Measurements from ENCODE around the gene SLC27A2. TPM values are rescaled to one million over a fixed set of nuclear protein-coding genes. Genes with fewer than 3 reads are reported as not detected.
"Not testable (repeated sequence)": the region's sequence is repeated elsewhere in the genome, so short reads cannot be mapped to it uniquely, and the experiment has no call there.

The SLC27A2 gene
- total RNA-seq, 1 experiment from 2014 or later, result not detected

DNA sequence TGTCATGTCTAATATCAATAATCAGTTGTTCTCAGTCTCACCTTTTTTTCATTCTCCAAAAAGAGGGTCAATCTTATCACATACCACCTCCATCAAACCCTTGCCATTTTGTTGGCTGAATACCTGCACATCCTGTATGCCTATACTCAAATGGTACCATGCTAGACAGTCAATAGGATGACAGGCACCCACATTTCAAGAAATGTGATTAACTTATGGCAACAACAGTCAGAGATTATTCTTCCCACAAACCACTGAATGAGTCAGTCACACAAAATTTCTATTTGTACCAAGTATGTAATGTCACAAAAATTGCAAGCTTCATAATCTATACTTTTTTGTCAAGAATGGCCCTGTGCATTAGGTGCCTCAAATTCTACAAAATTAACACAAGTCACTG is 5.1 kb upstream of the SLC27A2 start:
- H3K9me3 ChIP-seq (replicated peaks), result no peaks in the 10 kb centered on the region
- no peaks in the 10 kb centered on the region for H3K27me3 ChIP-seq
- H3K4me3 ChIP-seq, result no peak overlapping the region
- no peaks in the 10 kb centered on the region for H3K36me3 ChIP-seq
- DNase-seq, result no peak
- no peak overlapping the region for H3K27ac ChIP-seq
- no peaks in the 10 kb centered on the region for H3K4me1 ChIP-seq

DNA sequence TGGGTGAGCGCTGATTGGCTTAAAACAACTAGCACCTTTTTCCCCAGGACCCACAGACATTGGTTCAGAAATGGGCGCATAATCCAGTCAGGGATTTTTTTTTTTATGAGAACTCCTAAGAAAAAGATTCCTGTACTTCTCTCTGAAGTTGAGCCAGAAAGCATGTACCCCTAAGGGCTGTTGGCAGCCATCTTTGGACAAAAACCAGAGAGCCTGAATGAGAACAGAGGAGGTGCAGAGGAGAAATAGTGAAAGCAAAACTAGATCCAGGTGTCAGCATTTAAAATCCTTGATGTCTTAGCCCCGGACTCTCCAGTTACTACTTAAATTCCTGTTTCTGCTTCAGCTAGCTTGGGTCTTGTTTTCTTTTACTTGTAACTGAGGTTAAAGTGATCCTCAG is 1.9 kb upstream of the SLC27A2 start:
- Histone ChIP-seq H3K4me3 (no peak overlapping the region), H3K9me3 (replicated peaks) (no peaks in the 10 kb centered on the region), H3K27ac (no peak overlapping the region), H3K27me3 (no peaks in the 10 kb centered on the region), H3K4me1 (no peaks in the 10 kb centered on the region), H3K36me3 (no peaks in the 10 kb centered on the region)
- no peak for DNase-seq

DNA sequence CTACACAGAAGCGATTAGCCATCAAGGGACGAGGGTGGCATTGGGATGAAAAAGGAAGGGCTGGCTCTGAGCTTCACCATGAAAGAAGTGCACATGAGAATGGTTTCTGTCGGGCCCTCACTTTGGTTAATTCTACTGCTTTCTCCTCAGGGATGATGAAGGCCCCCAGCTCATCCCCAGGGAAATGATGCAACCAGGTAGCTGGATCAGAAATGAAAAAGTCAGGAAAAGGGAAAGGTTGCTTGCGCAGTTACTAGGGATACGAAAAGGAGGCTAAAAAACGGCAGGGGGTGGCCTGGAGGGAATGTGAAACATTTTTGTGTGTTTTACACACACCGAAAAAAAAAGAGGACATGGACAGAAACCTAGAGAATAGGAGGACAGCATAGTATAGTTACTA is 1.4 kb upstream of the SLC27A2 start:
- no peaks in the 10 kb centered on the region for H3K36me3 ChIP-seq

DNA sequence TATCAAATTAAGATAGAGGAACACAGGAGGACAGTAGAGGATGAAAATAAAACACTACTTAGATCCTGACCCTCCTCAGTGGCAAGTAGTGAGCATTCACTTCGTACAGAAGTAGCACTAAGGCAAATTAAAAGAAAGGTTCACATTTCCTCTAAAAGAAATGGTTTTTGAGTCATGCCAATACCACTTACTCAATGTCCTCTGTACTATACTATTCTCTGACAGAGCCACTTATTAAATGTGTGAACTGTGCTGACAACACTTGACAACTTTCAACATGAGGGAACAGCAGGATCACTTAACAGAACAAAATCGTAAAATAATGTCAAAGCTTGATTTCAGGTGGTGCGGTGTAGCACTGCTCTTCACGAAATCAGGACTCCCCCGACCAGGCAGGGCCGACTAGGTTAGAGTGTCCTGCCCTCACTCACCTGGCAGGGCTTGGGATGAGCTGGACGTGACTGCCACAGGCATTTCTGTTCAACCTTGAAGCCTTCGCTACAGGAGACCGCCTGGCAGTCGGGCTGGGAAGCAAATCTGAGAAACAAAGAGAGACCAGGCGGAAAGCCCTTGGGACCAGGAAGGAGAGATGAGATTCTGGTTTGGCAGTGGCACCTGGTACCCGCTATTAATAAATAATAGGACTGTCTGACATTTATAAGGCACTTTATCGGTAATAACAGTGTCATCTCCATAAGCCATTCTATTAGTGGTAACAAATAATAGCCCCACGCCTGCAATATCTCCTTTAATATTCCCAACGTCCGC is 611 bp upstream of the SLC27A2 start:
- H3K4me3 ChIP-seq, result no peak overlapping the region

More for the DNA sequence above, 1.4 kb upstream of the SLC27A2 start:
- no peaks in the 10 kb centered on the region for H3K27me3 ChIP-seq
- H3K9me3 ChIP-seq (replicated peaks), result no peaks in the 10 kb centered on the region
- no peak overlapping the region for H3K27ac ChIP-seq
- DNase-seq, result no peak
- H3K4me3 ChIP-seq, result no peak overlapping the region
- no peaks in the 10 kb centered on the region for H3K4me1 ChIP-seq

DNA sequence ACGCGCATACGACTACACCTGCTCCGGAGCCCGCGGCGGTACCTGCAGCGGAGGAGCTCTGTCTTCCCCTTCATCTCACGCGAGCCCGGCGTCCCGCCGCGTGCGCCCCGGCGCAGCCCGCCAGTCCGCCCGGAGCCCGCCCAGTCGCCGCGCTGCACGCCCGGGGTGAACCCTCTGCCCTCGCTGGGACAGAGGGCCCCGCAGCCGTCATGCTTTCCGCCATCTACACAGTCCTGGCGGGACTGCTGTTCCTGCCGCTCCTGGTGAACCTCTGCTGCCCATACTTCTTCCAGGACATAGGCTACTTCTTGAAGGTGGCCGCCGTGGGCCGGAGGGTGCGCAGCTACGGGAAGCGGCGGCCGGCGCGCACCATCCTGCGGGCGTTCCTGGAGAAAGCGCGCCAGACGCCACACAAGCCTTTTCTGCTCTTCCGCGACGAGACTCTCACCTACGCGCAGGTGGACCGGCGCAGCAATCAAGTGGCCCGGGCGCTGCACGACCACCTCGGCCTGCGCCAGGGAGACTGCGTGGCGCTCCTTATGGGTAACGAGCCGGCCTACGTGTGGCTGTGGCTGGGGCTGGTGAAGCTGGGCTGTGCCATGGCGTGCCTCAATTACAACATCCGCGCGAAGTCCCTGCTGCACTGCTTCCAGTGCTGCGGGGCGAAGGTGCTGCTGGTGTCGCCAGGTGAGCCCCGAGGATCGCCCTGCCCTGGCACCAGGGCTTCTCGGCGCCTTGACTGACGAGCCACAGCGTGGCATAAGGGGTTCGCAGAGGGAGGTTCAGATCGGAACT is 420 bp downstream of the SLC27A2 start:
- Histone ChIP-seq H3K4me1 (no peaks in the 10 kb centered on the region), H3K27me3 (no peaks in the 10 kb centered on the region), H3K4me3 (no peak overlapping the region), H3K27ac (no peak overlapping the region), H3K9me3 (replicated peaks) (no peaks in the 10 kb centered on the region), H3K36me3 (no peaks in the 10 kb centered on the region)
- DNase-seq, result no peak

More for the DNA sequence above, 611 bp upstream of the SLC27A2 start:
- H3K9me3 ChIP-seq (replicated peaks), result no peaks in the 10 kb centered on the region
- H3K4me1 ChIP-seq, result no peaks in the 10 kb centered on the region
- H3K27ac ChIP-seq, result no peak overlapping the region
- H3K36me3 ChIP-seq, result no peaks in the 10 kb centered on the region
- no peak for DNase-seq
- H3K27me3 ChIP-seq, result no peaks in the 10 kb centered on the region

DNA sequence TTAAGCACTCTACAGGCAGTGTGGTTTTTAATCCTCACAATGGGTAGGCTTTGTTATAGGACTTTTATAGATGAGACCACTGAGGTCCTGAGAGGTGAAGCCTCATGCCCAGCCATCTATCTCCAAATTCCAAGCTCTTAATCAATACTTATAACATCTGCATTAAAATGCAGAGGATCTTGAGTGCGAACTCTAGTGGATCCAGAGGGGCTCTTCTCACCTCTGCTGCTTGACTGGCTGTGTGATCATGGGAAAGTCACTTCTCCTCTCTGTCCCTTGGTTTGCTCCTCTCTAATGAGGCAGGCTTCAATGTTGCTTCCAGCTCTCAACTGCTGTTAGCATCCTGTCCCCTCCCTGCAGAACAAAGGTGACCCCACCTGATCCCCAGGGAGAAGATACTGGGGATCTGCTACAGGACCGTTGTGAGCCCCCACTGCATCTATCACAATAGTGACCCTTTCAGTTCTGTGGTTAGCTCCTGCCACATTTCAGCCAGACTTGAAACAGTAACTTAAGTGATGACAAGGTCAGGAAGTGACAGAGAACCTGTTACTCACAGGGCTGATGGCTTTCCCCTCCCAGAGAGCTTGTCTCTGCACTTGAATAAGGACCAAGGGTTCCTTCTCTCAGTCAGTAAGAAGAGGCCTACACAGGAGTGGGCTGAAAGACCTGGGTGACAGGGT is 1.3 kb downstream of the SLC27A2 start:
- H3K36me3 ChIP-seq, result no peaks in the 10 kb centered on the region
- H3K4me1 ChIP-seq, result no peaks in the 10 kb centered on the region
- H3K27me3 ChIP-seq, result no peaks in the 10 kb centered on the region
- H3K27ac ChIP-seq, result no peak overlapping the region
- no peak for DNase-seq
- no peak overlapping the region for H3K4me3 ChIP-seq
- no peaks in the 10 kb centered on the region for H3K9me3 ChIP-seq (replicated peaks)

DNA sequence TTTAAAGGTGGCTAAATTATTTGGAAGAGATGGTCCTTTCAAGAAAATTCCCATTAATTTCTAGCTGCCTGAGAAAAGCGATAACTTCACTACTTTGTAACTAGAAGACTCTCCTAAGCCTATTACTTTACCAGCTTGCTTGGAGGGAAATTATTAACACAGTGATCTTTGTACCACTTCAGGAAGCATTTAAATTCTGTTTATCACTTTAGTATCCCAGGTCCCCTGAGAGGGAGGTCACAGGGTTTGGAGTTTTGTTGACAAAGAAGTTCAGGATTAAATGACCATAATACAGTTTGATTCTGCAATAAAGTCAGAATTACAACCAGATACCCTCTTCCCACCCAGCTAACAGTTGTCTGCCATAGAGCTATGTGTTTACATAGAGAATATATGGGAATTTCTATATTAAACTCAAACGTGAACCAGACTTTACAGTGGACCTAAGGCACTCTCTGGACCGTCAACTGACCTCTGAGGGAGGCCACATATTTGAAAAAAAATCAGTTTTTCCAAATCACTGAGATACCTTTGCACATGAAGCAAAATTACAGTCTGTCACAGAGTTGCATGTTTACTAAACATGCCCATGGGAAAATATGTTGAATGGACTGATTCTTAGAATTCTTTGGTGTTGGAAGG is 3.0 kb downstream of the SLC27A2 start:
- H3K36me3 ChIP-seq, result no peaks in the 10 kb centered on the region
- no peaks in the 10 kb centered on the region for H3K27me3 ChIP-seq
- H3K4me1 ChIP-seq, result no peaks in the 10 kb centered on the region
- no peak overlapping the region for H3K27ac ChIP-seq
- DNase-seq, result no peak
- H3K4me3 ChIP-seq, result no peak overlapping the region
- H3K9me3 ChIP-seq (replicated peaks), result no peaks in the 10 kb centered on the region

DNA sequence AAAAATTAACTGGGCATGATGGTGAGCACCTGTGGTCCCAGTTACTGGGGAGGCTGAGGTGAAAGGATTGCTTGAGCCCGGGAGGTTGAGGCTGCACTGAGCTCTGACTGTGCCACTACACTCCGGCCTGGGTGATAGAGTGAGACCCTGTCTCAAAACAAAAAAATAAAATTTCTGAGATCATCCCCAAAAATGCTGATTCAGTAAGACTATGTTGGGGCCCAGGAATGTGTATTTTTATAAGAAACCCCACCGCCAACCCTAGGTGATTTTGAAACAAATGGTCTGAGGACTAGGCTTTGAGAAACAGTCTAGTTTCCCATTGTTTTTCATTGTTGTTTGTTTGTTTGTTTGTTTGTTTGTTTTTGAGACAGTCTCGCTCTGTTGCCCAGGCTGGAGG is 4.1 kb downstream of the SLC27A2 start:
- H3K27me3 ChIP-seq, result no peaks in the 10 kb centered on the region
- H3K4me3 ChIP-seq, result no peak overlapping the region
- no peaks in the 10 kb centered on the region for H3K36me3 ChIP-seq
- no peaks in the 10 kb centered on the region for H3K4me1 ChIP-seq
- H3K9me3 ChIP-seq (replicated peaks), result no peaks in the 10 kb centered on the region
- no peak for DNase-seq
- no peak overlapping the region for H3K27ac ChIP-seq

DNA sequence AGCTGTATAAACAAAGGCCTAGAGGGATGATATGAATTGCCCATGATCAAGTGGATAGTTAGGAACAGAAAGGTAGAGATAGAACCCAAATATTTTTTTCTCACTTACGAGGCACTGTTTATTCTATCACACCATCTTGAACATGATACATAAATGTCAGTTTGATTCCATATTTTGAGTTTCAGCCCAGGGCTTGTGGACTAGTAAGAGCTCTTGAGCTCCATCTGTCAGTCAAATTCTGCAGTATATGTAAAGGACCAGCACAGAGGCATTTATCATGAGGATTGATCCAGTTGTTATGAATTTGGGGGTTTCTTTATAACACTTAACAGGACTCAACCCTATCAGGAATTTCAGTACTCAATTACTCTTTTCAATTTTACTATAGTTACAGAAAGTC is 4.8 kb downstream of the SLC27A2 start:
- Histone ChIP-seq H3K36me3 (no peaks in the 10 kb centered on the region), H3K4me3 (no peak overlapping the region), H3K9me3 (replicated peaks) (no peaks in the 10 kb centered on the region), H3K27me3 (no peaks in the 10 kb centered on the region), H3K4me1 (no peaks in the 10 kb centered on the region), H3K27ac (no peak overlapping the region)
- DNase-seq, result no peak

DNA sequence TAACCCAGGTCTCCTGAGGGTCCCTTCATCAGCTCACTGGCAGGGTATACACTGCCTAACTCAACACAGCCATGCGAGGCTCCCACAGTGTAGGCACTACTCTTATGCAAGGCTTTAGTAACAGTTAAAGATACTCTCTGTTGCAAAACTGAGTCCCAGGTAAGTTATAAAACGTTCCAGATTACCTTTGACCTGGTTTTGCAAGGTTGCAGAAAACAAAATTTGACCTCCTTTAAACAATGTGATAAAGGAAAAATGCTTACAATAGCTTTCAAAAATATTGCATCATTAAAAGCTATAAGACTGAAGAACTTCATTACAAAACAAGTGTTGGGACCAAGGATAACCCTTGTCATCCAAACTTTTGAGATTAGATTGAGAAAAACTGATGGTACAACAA is 5.5 kb downstream of the SLC27A2 start:
- Histone ChIP-seq H3K4me3 (no peak overlapping the region), H3K27me3 (no peaks in the 10 kb centered on the region), H3K9me3 (replicated peaks) (no peaks in the 10 kb centered on the region), H3K27ac (no peak overlapping the region), H3K4me1 (no peaks in the 10 kb centered on the region), H3K36me3 (no peaks in the 10 kb centered on the region)
- no peak for DNase-seq

DNA sequence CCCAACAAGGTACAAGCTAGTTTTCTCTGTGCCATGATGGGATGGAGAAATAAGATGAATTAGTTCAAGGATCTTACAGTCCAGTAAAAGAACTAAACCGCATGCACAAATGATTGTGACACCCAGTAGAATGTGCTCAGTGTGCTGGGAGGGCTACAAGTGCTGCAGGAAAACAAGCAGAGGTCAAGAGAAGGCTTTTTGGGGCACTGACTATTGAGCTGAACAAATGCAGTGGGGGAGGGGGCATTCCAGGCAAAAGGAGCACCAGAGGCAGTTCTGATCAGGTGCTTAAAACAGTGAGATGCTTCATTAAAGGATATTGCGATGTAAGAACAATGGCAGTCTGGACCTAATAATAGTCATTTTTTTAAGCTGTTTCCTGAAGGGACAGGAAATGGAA is 6.0 kb downstream of the SLC27A2 start:
- DNase-seq, result no peak
- Histone ChIP-seq H3K4me3 (no peak overlapping the region), H3K36me3 (no peaks in the 10 kb centered on the region), H3K27ac (no peak overlapping the region), H3K27me3 (no peaks in the 10 kb centered on the region), H3K4me1 (no peaks in the 10 kb centered on the region), H3K9me3 (replicated peaks) (no peaks in the 10 kb centered on the region)

DNA sequence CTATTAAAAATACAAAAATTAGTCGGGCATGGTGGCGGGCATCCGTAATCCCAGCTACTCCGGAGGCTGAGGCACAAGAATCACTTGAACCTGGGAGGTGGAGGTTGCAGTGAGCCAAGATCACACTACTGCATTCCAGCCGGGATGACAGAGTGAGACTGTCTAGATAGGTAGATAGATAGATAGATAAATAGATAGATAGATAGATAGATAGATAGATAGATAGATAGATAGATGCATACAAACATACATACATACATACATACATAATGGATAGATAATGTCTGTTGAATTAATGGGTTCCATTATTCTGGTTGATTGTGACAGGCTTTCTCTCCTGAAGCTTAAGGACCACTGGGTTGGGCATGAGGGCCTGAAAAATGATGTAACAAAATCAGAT is 6.8 kb downstream of the SLC27A2 start:
- not testable (repeated sequence) for H3K9me3 ChIP-seq (replicated peaks); H3K27me3 ChIP-seq; H3K36me3 ChIP-seq; H3K27ac ChIP-seq; H3K4me3 ChIP-seq; H3K4me1 ChIP-seq; DNase-seq

DNA sequence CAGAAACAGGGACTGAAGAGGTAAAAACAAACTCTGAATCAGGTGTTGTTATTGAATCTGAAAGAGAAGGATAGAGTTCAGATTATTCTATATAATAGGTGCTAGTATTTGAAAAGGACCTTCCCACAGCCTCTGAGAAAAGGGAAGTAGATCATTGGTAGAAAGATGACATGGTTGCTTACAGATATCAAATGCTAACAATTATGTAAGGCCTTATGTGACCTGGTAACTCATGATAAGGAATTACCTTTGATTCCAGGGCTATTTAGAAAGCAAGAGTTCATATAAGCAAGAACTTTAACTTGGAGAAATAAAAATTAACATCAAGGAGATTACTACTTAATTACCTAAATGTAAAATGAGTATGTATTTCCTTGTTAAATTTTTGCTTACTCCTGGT is 7.6 kb downstream of the SLC27A2 start:
- Histone ChIP-seq H3K4me3 (no peak overlapping the region), H3K9me3 (replicated peaks) (no peaks in the 10 kb centered on the region), H3K4me1 (no peaks in the 10 kb centered on the region), H3K27ac (no peak overlapping the region), H3K36me3 (no peaks in the 10 kb centered on the region), H3K27me3 (no peaks in the 10 kb centered on the region)
- no peak for DNase-seq

DNA sequence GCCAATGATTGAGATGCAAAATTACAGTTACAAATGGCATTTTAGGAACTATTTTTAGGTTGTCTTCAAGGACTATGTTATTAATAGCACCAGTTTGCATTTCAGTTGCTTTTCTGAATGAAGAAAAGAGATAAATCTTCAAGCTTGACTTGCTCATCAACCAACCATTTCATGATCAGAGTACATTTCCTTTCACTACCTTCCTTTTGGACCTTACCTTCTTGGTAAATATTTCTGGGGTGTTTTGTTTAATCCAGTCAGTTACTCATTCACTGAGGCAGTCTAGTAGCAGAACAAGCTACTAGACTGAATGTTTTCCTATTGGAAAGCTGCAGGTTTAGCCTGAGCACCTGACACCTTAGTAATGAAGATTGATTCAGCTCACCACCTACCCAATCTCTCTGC is 8.2 kb downstream of the SLC27A2 start:
- DNase-seq, result no peak
- no peaks in the 10 kb centered on the region for H3K27me3 ChIP-seq
- no peak overlapping the region for H3K4me3 ChIP-seq
- H3K36me3 ChIP-seq, result no peaks in the 10 kb centered on the region
- H3K9me3 ChIP-seq (replicated peaks), result no peaks in the 10 kb centered on the region
- no peak overlapping the region for H3K27ac ChIP-seq
- no peaks in the 10 kb centered on the region for H3K4me1 ChIP-seq

DNA sequence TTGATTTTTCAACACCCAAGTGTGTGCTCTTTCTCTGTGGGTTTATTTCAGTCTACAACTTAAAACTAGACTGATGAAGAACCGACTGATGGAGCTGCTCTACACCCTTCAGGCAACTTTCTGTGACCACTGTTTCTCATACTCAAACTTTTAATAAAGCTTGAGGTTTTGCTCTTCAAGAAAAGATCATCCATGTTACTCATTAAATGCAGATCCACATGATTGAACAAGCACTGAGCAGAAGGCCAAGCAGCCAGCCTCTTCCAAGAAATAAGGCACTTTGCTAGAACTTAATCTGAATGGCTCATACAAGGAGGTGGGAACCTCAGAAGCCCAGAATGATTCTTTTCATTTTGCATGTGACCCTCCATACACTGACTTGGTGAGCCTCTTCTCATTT is 8.7 kb downstream of the SLC27A2 start:
- Histone ChIP-seq H3K27me3 (no peaks in the 10 kb centered on the region), H3K4me3 (no peak overlapping the region), H3K27ac (no peak overlapping the region), H3K4me1 (no peaks in the 10 kb centered on the region), H3K36me3 (no peaks in the 10 kb centered on the region), H3K9me3 (replicated peaks) (no peaks in the 10 kb centered on the region)
- DNase-seq, result no peak
